ENCODE data around the gene ZNF213. TPM values are rescaled to one million over a fixed set of nuclear protein-coding genes. Genes with fewer than 3 reads are reported as not detected.

Gene ZNF213
- total RNA-seq, 1 experiment from 2014 or later = 5.3 TPM

- Histone ChIP-seq H3K36me3 (ENCODE audit: control insufficient read depth, insufficient read depth, low read length) (no peaks in the 10 kb centered on the region), H3K27me3 (replicated peaks; ENCODE audit: control insufficient read depth, insufficient read depth, low read length) (no peaks in the 10 kb centered on the region), H3K4me1 (no peaks in the 10 kb centered on the region), H3K4me3 (ENCODE audit: low read depth, low read length) (no peak overlapping the region), H3K9me3 (no peaks in the 10 kb centered on the region)
- Mint-ChIP-seq H3K27me3 (ENCODE audit: insufficient read depth, unreplicated experiment) (no peaks in the 10 kb centered on the region), H3K4me3 (ENCODE audit: unreplicated experiment) (no peak overlapping the region), H3K36me3 (ENCODE audit: insufficient read depth, unreplicated experiment) (peaks cover 4% of the 10 kb centered on the region), H3K4me1 (ENCODE audit: low read depth, unreplicated experiment) (no peaks in the 10 kb centered on the region), H3K27ac (ENCODE audit: unreplicated experiment) (no peak overlapping the region), H3K9me3 (ENCODE audit: unreplicated experiment) (no peaks in the 10 kb centered on the region)
- no peak for DNase-seq
- TF ChIP-seq CTCF (IDR thresholded peaks at IDR 0.05; ENCODE audit: insufficient read depth in 1 of 2, low read depth in 1 of 2, low read length in 1 of 2, severe bottlenecking in 1 of 2, unreplicated experiment in 1 of 2) = no peak
- CTCF ChIA-PET = no interaction called here
- POLR2A ChIA-PET = no interaction called here
- BruUV-seq (replicated peaks) = no TSS peak
- intact Hi-C loops (cut with micrococcal nuclease; ENCODE audit: unreplicated experiment) = no loop called here
These were observed 7.9 kb downstream of the ZNF213 start for GRCh38 chr16:3142770-3143169.

- ChIA-PET CTCF (interaction anchor here (1.0 kb wide), 1 partner anchor 14 kb away, joined by 3 read pairs; no protein-coding TSS in a partner anchor), POLR2A (interaction anchor here (1.1 kb wide), 1 partner anchor 8 kb away, joined by 4 read pairs; the partner anchor contains the start of gene ZNF213)
- no peak overlapping the region for H3K4me3 ChIP-seq (ENCODE audit: low read depth, low read length)
- no peak overlapping the region for H3K27ac Mint-ChIP-seq (ENCODE audit: unreplicated experiment)
- H3K36me3 Mint-ChIP-seq (ENCODE audit: insufficient read depth, unreplicated experiment) = peaks cover 4% of the 10 kb centered on the region
- intact Hi-C loops (cut with micrococcal nuclease; ENCODE audit: unreplicated experiment) = no loop called here
- H3K36me3 ChIP-seq (ENCODE audit: control insufficient read depth, insufficient read depth, low read length) = no peaks in the 10 kb centered on the region
- no peak for DNase-seq
- no peaks in the 10 kb centered on the region for H3K9me3 Mint-ChIP-seq (ENCODE audit: unreplicated experiment)
- no TSS peak for BruUV-seq (replicated peaks)
- no peaks in the 10 kb centered on the region for H3K9me3 ChIP-seq
- H3K4me1 Mint-ChIP-seq (ENCODE audit: low read depth, unreplicated experiment) = no peaks in the 10 kb centered on the region
- no peak for TF ChIP-seq CTCF (IDR thresholded peaks at IDR 0.05; ENCODE audit: insufficient read depth in 1 of 2, low read depth in 1 of 2, low read length in 1 of 2, severe bottlenecking in 1 of 2, unreplicated experiment in 1 of 2)
- no peaks in the 10 kb centered on the region for H3K4me1 ChIP-seq
- no peak overlapping the region for H3K4me3 Mint-ChIP-seq (ENCODE audit: unreplicated experiment)
- H3K27me3 Mint-ChIP-seq (ENCODE audit: insufficient read depth, unreplicated experiment) = no peaks in the 10 kb centered on the region
- H3K27me3 ChIP-seq (replicated peaks; ENCODE audit: control insufficient read depth, insufficient read depth, low read length) = no peaks in the 10 kb centered on the region
These were observed 8.4 kb downstream of the ZNF213 start for GRCh38 chr16:3143189-3143588.

GRCh38 chr16:3143598-3144320 lies 8.9 kb downstream of the ZNF213 start:
- Mint-ChIP-seq H3K4me3 (ENCODE audit: unreplicated experiment) (no peak overlapping the region), H3K36me3 (ENCODE audit: insufficient read depth, unreplicated experiment) (peaks cover 4% of the 10 kb centered on the region), H3K27me3 (ENCODE audit: insufficient read depth, unreplicated experiment) (no peaks in the 10 kb centered on the region), H3K9me3 (ENCODE audit: unreplicated experiment) (no peaks in the 10 kb centered on the region), H3K27ac (ENCODE audit: unreplicated experiment) (no peak overlapping the region), H3K4me1 (ENCODE audit: low read depth, unreplicated experiment) (no peaks in the 10 kb centered on the region)
- no TSS peak for BruUV-seq (replicated peaks)
- DNase-seq = peak in 1 of 2 experiments; percentile 30
- POLR2A ChIA-PET = interaction anchor here (1.1 kb wide), 1 partner anchor 9 kb away, joined by 4 read pairs; the partner anchor contains the start of gene ZNF213
- Histone ChIP-seq H3K27me3 (replicated peaks; ENCODE audit: control insufficient read depth, insufficient read depth, low read length) (no peaks in the 10 kb centered on the region), H3K36me3 (ENCODE audit: control insufficient read depth, insufficient read depth, low read length) (no peaks in the 10 kb centered on the region), H3K4me1 (no peaks in the 10 kb centered on the region), H3K4me3 (ENCODE audit: low read depth, low read length) (no peak overlapping the region), H3K9me3 (no peaks in the 10 kb centered on the region)
- CTCF ChIA-PET = interaction anchor here (1.0 kb wide), 1 partner anchor 14 kb away, joined by 3 read pairs; no protein-coding TSS in a partner anchor
- no peak for TF ChIP-seq CTCF (IDR thresholded peaks at IDR 0.05; ENCODE audit: insufficient read depth in 1 of 2, low read depth in 1 of 2, low read length in 1 of 2, severe bottlenecking in 1 of 2, unreplicated experiment in 1 of 2)
- intact Hi-C loops (cut with micrococcal nuclease; ENCODE audit: unreplicated experiment) = no loop called here
